C4-2B (cell line): ENCODE results near the gene TNFSF9.
"Not testable (repeated sequence)": the region's sequence is repeated elsewhere in the genome, so short reads cannot be mapped to it uniquely, and the experiment has no call there.

Experiments
- H3K27ac ChIP-seq: fragments of 450-650 bp; 2 replicates; pipeline ENCODE4 v1.5.1; 2017
- ZFX ChIP-seq: fragments of 450-650 bp; IDR thresholded peaks from 2 replicates; pipeline ENCODE4 v1.6.1; 2017
- TF ChIP-seq, protein P1 (sequence below): fragments of 450-650 bp; conservative IDR thresholded peaks from 2 replicates; pipeline ENCODE4 v1.5.1; 2017; ENCODE audit warnings: mild to moderate bottlenecking

The TNFSF9 gene

DNA sequence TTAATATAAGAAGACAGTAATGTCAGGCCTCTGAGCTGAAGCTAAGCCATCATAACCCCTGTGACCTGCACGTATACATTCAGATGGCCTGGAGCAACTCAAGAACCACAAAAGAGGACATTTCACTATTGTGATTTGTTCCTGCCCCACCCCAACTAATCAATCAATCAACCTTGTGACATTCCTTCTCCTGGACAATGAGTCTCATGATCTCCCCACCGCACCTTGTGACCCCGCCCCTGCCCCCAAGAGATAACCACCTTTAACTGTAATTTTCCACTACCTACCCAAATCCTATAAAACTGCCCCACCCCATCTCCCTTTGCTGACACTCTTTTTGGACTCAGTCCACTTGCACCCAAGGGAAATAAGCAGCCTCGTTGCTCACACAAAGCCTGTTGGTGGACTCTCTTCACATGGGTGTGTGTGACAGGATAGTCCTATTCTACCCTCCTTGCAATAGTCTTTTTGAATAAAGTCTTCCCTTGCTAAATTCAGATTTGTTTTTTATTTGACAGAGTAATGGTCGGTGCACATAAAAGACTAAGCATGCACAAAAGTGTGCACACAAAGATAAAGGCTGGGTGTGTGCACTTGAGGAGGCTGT lies 46.1 kb downstream of the TNFSF9 start:
- TF ChIP-seq, protein P1, sequence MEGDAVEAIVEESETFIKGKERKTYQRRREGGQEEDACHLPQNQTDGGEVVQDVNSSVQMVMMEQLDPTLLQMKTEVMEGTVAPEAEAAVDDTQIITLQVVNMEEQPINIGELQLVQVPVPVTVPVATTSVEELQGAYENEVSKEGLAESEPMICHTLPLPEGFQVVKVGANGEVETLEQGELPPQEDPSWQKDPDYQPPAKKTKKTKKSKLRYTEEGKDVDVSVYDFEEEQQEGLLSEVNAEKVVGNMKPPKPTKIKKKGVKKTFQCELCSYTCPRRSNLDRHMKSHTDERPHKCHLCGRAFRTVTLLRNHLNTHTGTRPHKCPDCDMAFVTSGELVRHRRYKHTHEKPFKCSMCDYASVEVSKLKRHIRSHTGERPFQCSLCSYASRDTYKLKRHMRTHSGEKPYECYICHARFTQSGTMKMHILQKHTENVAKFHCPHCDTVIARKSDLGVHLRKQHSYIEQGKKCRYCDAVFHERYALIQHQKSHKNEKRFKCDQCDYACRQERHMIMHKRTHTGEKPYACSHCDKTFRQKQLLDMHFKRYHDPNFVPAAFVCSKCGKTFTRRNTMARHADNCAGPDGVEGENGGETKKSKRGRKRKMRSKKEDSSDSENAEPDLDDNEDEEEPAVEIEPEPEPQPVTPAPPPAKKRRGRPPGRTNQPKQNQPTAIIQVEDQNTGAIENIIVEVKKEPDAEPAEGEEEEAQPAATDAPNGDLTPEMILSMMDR = no peak
- no peak for TF ChIP-seq ZFX
- no peak overlapping the region for H3K27ac ChIP-seq

DNA sequence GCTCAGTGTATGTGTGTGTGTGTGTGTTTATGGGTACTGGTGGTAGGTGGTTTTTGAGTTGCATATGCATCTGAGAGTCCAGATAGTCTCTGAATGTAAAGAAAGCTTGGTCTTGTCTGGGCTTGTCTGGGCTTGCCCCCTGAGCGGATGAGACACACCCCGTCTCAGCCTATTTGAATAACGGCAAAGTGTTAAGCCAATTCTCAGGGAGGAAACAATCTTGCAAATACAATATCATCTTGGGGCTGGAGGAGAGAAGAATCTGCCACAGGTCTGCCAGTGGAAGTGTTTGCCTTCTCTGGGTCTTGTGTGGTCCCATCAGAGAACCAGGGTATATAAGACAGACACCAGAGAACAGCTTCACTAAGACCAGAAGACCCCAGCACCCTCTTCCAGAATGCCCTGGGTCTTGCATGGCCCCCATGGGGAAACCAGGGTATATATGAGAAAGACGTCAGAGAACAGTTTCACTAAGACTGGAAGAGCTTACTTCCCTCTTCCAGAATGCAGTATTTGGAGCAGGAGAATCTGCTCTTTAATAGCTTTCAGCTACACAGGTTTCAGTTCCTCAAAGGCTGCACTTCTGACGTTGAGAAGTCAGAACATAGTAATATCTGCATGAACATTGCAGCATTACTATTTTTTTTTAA lies 46.8 kb downstream of the TNFSF9 start:
- H3K27ac ChIP-seq = no peak overlapping the region
- TF ChIP-seq ZFX = no peak
- TF ChIP-seq, protein P1 = no peak

DNA sequence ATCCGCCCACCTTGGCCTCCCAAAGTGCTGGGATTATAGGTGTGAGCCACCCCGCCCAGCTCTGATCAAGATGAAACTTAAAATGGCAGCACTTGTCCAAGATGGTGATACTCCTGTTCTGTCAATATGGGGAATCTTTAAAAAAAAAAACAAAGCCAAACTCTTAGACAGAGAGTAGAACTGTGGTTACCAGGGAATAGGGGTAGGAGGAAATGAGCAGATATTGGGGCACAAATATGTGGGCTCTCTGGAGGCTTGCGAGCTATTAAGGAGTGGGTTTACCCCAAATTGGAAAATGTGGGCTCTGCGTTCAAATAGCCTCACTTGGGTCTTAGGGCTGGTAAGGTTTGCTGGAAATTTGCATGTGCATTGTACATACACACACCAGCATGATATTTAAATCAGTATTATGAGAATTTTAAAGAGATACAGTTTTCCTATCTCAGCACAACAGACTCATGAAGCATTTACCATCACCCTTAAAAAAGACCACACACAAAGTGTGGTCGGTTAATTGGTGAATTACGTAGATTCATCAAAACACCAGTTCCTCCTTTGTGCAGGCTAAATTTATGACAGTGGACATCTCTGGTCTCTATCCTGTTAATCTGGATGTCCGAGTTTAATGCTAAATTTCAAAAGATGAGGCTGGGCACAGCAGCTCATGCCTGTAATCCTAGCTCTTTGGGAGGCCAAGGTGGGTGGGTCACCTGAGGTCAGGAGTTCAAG lies 48.8 kb downstream of the TNFSF9 start:
- TF ChIP-seq, protein P1 = no peak
- no peak for TF ChIP-seq ZFX
- H3K27ac ChIP-seq = no peak overlapping the region

DNA sequence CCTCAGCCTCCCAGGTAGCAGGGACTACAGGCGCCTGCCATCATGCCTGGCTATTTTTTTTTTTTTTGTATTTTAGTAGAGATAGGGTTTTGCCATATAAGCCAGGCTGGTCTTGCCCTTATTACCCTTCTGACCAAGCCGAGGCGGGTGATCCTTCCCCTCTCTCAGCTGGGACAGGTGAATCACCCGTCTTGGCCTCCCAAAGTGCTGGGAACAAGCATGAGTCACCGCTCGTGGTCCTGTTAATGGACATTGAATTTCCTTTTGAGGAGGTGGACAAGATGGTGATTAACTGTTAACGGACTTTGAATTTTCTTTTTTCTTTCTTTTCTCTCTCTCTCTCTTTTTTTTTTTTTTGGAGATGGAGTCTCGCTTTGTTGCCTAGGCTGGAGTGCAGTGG lies 49.5 kb downstream of the TNFSF9 start:
- no peak for TF ChIP-seq ZFX
- TF ChIP-seq, protein P1 = no peak
- H3K27ac ChIP-seq = no peak overlapping the region

DNA sequence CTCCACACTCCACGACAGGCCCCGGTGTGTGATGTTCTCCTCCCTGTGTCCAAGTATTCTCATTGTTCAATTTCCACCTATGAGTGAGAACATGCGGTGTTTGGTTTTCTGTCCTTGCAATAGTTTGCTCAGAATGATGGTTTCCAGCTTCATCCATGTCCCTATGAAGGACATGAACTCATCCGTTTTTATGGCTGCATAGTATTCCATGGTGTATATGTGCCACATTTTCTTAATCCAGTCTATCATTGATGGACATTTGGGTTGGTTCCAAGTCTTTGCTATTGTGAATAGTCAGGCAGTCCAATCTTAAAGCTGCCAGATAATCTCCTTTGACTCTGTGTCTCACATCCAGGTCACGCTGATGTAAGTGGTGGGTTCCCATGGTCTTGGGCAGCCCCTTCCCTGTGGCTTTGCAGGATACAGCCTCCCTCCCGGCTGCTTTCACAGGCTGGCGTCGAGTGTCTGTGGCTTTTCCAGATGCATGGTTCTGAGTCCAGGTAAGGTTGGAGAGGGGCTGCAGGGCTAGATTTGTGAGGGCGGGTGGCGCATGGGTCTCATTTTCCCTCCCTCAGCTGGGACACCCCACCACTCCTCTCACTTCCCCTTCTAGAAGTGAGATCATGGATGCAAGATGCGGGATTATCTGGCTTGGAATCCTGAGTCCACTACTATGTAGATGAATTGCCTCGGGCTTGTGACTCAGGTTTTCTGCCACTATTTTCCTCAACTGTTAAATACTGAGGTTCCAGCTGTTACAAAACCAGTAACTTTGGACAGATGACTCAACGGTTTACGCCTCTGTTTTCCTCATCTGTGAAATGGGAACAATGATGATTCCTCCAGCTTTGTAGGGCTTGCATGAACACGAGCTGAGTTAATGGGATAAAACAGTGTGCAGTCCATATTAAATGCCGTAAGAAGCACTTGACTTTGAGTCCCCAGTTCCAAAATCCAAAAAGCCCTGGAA lies 52.0 kb downstream of the TNFSF9 start:
- H3K27ac ChIP-seq = not testable (repeated sequence)
